Mucosa of gallbladder (tissue), 1 donor: Measurements from ENCODE around the gene HOXD11. TPM values are rescaled to one million over a fixed set of nuclear protein-coding genes. Genes with fewer than 3 reads are reported as not detected.

Source experiments
- DNase-seq: peaks from one replicate; pipeline ENCODE4 v3.0.0-alpha.2; 2020; ENCODE audit warnings: low spot score
- total RNA-seq: library from RNA; stranded (reverse); gene quantifications from one replicate; pipeline ENCODE4 v1.2.1, GENCODE V29; 2021
- donor health status: DM: no; HTN: no; CAD: no.

HOXD11 gene
- total RNA-seq, 1 donor from 2014 or later: not detected

- no peak for DNase-seq
Observed at GRCh38 chr2:176131848-176132158, 24.7 kb downstream of the HOXD11 start.

DNA sequence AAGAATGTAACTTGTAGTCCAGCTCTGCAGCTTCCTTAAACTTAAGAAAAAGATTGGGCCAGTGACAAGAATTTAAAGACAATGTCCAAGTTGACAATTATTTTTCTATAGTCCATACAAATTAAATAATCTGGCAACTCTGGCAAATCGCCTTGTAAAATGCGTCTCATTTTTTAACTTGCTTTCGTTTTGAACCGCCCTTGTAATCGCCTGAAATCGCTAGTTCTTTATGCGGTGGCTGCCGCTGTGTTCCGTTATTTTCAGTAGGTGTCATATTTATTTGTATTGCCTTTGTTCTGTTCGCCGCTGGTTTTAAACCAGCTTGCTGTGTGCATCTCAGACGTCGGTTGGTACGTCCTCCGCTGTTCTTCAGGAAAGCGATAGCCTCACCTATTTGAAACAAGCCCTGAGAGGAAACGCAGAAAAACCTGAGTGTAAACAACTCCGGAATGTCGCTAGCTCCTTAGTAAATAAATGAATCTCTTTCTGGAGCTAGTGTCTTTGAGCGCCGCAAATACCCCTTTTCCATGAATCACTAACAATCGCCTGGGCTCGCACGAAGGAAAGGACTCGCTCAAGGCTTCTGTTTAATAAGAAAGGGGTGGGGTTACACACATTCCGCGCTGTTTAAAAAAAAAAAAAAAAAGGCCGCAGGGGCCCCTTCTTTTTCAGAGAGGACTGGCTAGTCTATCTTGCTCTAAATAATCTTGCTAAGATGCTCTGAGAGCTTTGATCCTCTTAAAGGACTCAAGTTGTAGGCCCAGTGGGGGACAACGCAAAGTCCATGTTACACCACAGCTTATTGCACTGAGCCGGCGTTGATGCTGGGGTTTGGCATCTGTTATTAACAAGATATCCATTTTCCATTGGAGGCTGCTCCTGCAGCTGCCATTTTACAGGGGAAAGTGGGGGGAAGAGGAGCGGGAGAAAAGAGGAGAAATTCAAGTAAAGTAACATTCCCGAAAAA lies 25.4 kb downstream of the HOXD11 start:
- DNase-seq: no peak

DNA sequence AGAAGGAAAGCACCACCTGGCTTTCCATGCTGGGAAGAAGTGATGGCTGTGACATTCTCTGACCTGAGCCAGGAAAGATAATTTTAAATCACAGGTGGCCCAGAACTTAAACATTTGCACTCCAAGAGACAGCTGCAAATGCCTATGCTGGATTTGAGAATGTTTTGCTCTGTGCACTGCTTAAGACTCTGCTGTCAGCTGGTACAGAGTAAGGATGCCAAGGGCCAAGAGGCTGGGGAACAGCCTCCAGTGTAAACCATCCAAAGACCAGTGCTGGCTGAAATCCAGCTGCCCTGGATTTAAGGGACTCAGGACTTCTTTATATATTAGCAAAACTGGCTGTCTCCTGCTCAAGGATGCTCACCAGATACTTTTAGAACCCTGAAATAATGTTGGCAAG lies 26.3 kb downstream of the HOXD11 start:
- no peak for DNase-seq

- no peak for DNase-seq
Observed at GRCh38 chr2:176134035-176134434, 27.0 kb downstream of the HOXD11 start.

GRCh38 chr2:176135035-176135440 lies 28.0 kb downstream of the HOXD11 start:
- no peak for DNase-seq

- no peak for DNase-seq
Observed at GRCh38 chr2:176136374-176137251, 29.5 kb downstream of the HOXD11 start.

GRCh38 chr2:176137252-176137580 lies 30.1 kb downstream of the HOXD11 start:
- DNase-seq: no peak

- no peak for DNase-seq
Observed at GRCh38 chr2:176137906-176138305, 30.8 kb downstream of the HOXD11 start.

DNA sequence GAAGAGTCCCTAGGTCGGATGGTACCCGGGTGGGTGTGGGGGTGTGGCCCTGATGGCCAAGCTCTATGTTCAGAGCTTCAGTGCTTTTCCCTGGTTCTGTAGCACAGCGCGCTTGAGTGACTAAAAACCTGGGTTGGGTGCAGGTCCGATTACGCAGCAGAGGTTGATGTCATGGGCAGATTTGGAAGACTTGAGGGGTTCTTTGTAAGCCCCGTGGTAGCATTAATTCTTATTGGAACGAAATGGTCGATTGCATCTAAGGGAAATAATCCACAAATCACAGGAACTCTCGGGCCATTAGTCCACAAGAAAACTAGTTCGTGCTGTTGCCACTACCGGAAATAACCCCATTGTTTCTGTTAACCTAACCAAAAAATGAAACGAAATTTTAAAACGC lies 31.4 kb downstream of the HOXD11 start:
- no peak for DNase-seq

DNA sequence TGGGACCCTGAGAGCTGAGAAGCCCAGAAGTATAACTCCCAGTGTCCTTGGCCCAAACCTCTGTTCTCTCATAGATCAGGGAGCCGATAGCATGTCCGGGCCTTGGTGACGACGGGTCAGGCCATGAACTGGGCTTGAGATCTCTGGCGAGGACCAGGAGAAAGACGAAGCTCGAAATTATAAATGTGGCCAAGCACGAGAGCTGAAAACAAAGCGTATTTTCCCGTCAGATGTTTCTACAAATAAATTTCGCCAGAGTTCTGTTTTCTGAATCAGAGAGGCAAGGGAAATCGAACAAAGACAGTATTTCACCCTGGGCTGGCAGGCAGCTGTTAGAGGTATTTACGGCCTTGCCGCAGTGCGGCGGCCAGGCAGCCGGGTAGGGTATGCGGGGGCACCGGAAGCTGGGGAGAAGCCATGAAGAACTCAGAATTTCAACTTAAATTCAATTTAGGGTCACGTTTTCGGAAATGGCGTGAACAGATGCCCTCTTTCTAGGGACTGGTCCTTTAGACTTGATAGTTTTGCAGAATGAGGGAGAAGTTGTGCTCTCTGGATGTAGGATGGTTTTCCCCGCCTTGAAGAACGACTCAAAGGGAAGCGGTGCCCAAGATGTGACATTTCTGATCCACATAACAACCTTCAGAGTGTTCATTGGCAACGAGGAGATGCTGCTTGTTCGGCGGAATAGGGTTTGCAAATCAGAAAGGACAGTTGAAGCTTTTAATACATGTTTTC lies 32.0 kb downstream of the HOXD11 start:
- DNase-seq: no peak

- no peak for DNase-seq
Observed at GRCh38 chr2:176139661-176140512, 32.8 kb downstream of the HOXD11 start.

- peak; percentile 21 for DNase-seq
Observed at GRCh38 chr2:176140513-176141317, 33.6 kb downstream of the HOXD11 start.

DNA sequence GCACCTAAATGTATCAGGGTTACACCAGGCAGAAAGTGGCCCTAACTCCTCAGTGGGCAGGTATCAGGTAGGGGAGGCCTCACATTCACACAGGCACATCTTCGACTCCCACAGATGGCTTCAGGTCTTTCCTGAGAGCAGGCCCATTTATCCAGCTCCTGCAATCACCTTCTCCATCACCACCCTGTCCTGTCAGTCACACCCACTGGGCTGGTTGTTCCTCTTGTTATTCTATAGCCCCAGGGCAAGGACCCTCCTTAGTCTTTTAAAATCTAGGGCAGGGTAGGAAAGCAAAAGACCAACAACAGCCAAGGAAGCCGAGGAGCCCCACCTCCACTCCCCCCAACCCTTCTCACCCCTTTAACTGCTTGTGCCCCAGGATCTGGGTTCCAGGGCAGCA lies 35.2 kb downstream of the HOXD11 start:
- no peak for DNase-seq

DNA sequence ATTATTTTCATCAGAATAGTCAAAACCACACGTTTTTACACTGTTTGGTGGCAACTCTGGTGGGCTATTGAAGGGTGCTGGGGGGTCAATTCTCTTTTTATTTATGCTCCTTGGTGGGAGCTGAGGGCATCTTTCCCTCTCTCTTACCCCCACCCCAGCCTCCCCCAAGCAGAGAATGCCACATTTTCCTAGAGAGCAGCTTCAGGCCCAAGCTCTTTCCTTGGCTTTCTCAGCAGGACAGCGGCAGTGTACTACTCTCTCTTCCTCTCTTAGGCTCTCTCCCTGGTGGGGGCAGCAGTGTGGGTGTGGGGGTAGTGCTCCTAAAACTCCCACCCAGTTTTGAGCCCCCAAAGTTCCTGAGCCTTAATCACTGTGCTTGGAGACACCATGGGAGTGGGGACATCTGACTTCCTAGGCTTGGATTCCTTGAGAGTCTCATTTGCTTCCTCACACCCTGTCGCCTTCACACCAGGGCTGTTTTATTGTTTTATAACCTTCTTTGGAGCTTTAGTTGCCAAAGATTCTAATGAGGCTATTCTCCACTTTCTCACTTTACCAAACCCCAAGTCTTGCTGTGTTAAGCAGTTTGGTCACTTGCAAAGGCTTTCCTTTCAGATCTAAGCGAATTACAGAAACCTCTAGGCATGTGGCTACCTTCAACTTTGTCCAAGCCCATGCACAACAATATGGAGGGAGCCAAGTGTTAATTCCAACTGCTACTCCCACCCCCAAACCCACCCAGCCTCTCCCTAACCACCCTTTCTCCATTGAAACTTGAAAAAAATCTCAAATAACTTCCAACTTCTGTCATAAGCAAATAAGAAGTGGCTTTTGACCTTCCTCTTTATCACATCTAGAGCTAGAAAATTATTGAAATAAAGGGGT lies 38.2 kb downstream of the HOXD11 start:
- no peak for DNase-seq

GRCh38 chr2:176146101-176146500 lies 39.0 kb downstream of the HOXD11 start:
- DNase-seq: no peak

DNA sequence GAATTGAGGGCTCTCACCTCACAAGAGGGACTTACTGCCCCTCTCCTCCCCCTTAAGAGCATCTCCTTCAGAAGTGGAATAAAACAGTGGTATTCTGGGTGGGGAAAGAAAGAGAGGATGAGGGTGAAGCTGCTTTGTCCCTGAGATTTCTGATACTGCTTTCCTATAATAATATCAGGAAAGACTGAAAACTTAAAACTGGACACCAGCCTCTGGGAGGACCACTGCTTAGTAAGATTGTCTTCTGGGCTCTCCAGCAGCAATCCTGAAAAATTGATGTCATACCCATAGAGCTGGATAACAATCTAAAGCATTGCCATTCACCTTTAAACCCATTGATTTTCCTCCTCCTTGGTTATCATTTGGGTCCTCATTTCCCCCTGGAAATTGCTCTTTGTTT lies 39.6 kb downstream of the HOXD11 start:
- no peak for DNase-seq

- DNase-seq: no peak
Observed at GRCh38 chr2:176147210-176147799, 40.2 kb downstream of the HOXD11 start.

DNA sequence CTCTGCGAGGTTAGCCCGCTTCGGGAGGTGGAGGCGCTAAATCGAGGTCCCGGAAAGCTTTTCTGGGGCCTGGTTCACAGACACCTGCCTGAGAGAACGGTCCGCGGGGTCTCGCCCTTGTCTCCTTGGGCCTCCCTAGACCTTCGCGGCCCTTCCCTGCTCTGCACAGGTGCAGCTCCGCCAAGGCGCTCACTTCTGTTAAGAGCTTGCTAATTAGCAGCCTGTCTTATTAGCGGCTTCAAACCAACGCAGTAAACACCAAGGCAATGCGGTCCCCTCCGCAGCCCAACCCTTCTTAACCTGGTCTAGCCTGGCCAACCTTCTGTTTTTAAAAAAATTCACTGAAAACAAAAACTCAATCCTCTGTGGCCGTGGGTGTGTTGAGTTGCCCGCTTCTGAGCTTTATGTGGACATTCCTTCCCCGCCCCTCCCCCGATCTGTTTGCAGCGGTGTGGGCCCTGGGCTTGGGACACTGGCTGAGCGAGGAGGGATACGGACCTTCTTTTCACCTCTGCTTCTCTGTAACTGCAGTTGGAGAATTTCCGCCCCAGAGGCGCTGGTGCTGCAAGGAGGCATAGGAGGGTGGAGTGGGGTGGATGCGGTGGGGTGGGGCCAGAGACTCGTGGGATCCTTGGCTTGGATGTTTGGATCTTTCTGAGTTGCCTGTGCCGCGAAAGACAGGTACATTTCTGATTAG lies 40.9 kb downstream of the HOXD11 start:
- no peak for DNase-seq
